ENCODE data around the gene SLC25A44. TPM values are rescaled to one million over a fixed set of nuclear protein-coding genes. Genes with fewer than 3 reads are reported as not detected.

The SLC25A44 gene
- total RNA-seq, 1 experiment from 2014 or later: 28.1 TPM

DNA sequence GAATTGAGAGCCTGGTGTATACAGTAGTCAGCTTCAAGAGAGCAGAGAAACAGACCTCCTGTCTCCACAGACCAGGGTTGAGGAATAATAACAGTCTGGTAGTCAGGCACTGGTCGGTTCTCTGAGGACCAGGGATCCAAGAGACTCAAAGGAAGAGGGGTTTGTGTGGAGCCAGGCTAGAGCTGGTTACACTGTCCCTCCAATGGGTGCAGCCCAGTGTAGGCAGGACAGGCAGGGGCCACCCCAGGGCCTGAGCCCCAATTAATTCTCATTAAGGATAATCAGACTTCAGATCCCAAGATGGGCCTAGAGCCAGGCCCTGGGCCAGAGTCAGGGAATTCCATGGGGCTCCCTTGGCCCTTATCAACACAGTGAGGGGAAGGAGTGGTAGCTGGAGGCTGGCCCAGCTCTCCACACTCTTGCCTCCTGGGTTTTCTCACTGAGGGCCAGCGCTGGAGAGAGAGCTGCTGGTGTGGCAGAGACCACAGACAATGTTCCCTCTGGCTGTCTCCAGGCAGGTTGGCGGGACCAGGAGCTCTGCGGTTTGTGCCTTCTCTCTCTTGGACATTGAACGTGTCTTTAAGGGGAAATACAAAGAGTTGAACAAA lies 31.4 kb upstream of the SLC25A44 start:
- Histone ChIP-seq H3K27ac (ENCODE audit: low read length) (no peak overlapping the region), H4K20me1 (ENCODE audit: low read length) (no peaks in the 10 kb centered on the region), H3F3A (ENCODE audit: low read length, unreplicated experiment) (no peaks in the 10 kb centered on the region), H3K9me2 (replicated peaks; ENCODE audit: low read length) (no peaks in the 10 kb centered on the region), H3K4me1 (ENCODE audit: insufficient read depth, low read length) (peaks cover 12% of the 10 kb centered on the region), H3K79me2 (ENCODE audit: low read length) (no peaks in the 10 kb centered on the region), H3K36me3 (ENCODE audit: low read depth, low read length) (no peaks in the 10 kb centered on the region), H3K9ac (ENCODE audit: low read length) (no peak overlapping the region), H3K4me2 (ENCODE audit: low read length) (no peak overlapping the region), H2AFZ (ENCODE audit: low read length) (no peak overlapping the region), H3K9me3 (ENCODE audit: low read length) (no peaks in the 10 kb centered on the region), H3K4me3 (ENCODE audit: low read length) (no peak overlapping the region), H3K27me3 (ENCODE audit: low read length) (no peaks in the 10 kb centered on the region)
- POLR2A ChIA-PET (ENCODE audit: unreplicated experiment): no interaction called here
- no peak for TF ChIP-seq EZH2phosphoT487 (IDR thresholded peaks at IDR 0.05; ENCODE audit: borderline replicate concordance, low read length)
- no peak for TF ChIP-seq CTCF (conservative IDR thresholded peaks at IDR 0.05; ENCODE audit: low read depth, low read length)
- no peak for TF ChIP-seq EZH2 (IDR thresholded peaks at IDR 0.05; ENCODE audit: low read length, unreplicated experiment)
- ATAC-seq (no peak), DNase-seq (no peak)
- intact Hi-C loops (cut with micrococcal nuclease): no loop called here
- no TSS peak for BruUV-seq (replicated peaks)
- CTCF ChIA-PET: interaction anchor here (0.8 kb wide), 1 partner anchor 17 kb away, joined by 4 read pairs; no protein-coding TSS in a partner anchor

GRCh38 chr1:156163712-156164111 lies 30.2 kb upstream of the SLC25A44 start:
- H3K27ac ChIP-seq (ENCODE audit: low read length): no peak overlapping the region
- DNase-seq (no peak), ATAC-seq (no peak)
- intact Hi-C loops (cut with micrococcal nuclease): no loop called here
- no peak overlapping the region for H3K4me3 ChIP-seq (ENCODE audit: low read length)
- H3K9me3 ChIP-seq (ENCODE audit: low read length): no peaks in the 10 kb centered on the region
- no peaks in the 10 kb centered on the region for H3F3A ChIP-seq (ENCODE audit: low read length, unreplicated experiment)
- no peaks in the 10 kb centered on the region for H4K20me1 ChIP-seq (ENCODE audit: low read length)
- H3K9ac ChIP-seq (ENCODE audit: low read length): no peak overlapping the region
- no peak overlapping the region for H3K4me2 ChIP-seq (ENCODE audit: low read length)
- H3K9me2 ChIP-seq (replicated peaks; ENCODE audit: low read length): no peaks in the 10 kb centered on the region
- H3K4me1 ChIP-seq (ENCODE audit: insufficient read depth, low read length): peaks cover 12% of the 10 kb centered on the region
- no peak for TF ChIP-seq CTCF (conservative IDR thresholded peaks at IDR 0.05; ENCODE audit: low read depth, low read length)
- no peak for TF ChIP-seq EZH2 (IDR thresholded peaks at IDR 0.05; ENCODE audit: low read length, unreplicated experiment)
- TF ChIP-seq EZH2phosphoT487 (IDR thresholded peaks at IDR 0.05; ENCODE audit: borderline replicate concordance, low read length): no peak
- H2AFZ ChIP-seq (ENCODE audit: low read length): no peak overlapping the region
- BruUV-seq (replicated peaks): no TSS peak
- ChIA-PET CTCF (interaction anchor here (0.7 to 0.8 kb wide), 2 partner anchors 61 to 160 kb away, joined by 3 read pairs; no protein-coding TSS in a partner anchor), POLR2A (ENCODE audit: unreplicated experiment) (interaction anchor here (0.6 kb wide), 2 partner anchors 49 to 160 kb away, joined by 7 to 10 read pairs; partner anchors contain the start of gene LMNA)
- no peaks in the 10 kb centered on the region for H3K79me2 ChIP-seq (ENCODE audit: low read length)
- H3K36me3 ChIP-seq (ENCODE audit: low read depth, low read length): no peaks in the 10 kb centered on the region
- no peaks in the 10 kb centered on the region for H3K27me3 ChIP-seq (ENCODE audit: low read length)

Measured in PC-3 (cell line).